HG03575 (cell line): ENCODE results near the gene AP2A2.
"Not testable (repeated sequence)": the region's sequence is repeated elsewhere in the genome, so short reads cannot be mapped to it uniquely, and the experiment has no call there.

Experiments
- ATAC-seq: cut with Tn5 transposase; IDR thresholded peaks from one replicate; pipeline ENCODE4 v1.9.1; 2021; ENCODE audit not compliant: unreplicated experiment, insufficient number of reproducible peaks, low FRiP score; ENCODE audit errors: extremely low read depth

The AP2A2 gene

GRCh38 chr11:965206-965775, 39.6 kb downstream of the AP2A2 start:
- no peak for ATAC-seq

GRCh38 chr11:967995-968751, 42.5 kb downstream of the AP2A2 start:
- ATAC-seq: no peak

- ATAC-seq: no peak
These were observed 43.2 kb downstream of the AP2A2 start for GRCh38 chr11:968822-969221.

- no peak for ATAC-seq
These were observed 44.1 kb downstream of the AP2A2 start for GRCh38 chr11:969651-970205.

- no peak for ATAC-seq
These were observed 44.7 kb downstream of the AP2A2 start for GRCh38 chr11:970319-970871.

- no peak for ATAC-seq
These were observed 45.5 kb downstream of the AP2A2 start for GRCh38 chr11:971092-971690.

GRCh38 chr11:971731-972365, 46.2 kb downstream of the AP2A2 start:
- no peak for ATAC-seq

GRCh38 chr11:972523-973211, 47.0 kb downstream of the AP2A2 start:
- ATAC-seq: no peak

GRCh38 chr11:973237-973636, 47.6 kb downstream of the AP2A2 start:
- no peak for ATAC-seq

- ATAC-seq: not testable (repeated sequence)
These were observed 49.7 kb downstream of the AP2A2 start for GRCh38 chr11:975376-975775.

- no peak for ATAC-seq
These were observed 50.2 kb downstream of the AP2A2 start for GRCh38 chr11:975827-976226.

- ATAC-seq: no peak
These were observed 50.9 kb downstream of the AP2A2 start for GRCh38 chr11:976431-977160.

- ATAC-seq: no peak
These were observed 52.4 kb downstream of the AP2A2 start for GRCh38 chr11:977830-978720.

GRCh38 chr11:978781-979180, 53.1 kb downstream of the AP2A2 start:
- ATAC-seq: no peak

- no peak for ATAC-seq
These were observed 55.0 kb downstream of the AP2A2 start for GRCh38 chr11:980438-981357.

- no peak for ATAC-seq
These were observed 56.1 kb downstream of the AP2A2 start for GRCh38 chr11:981764-982163.
